PFSK-1 (cell line): ENCODE data around the gene RAD51B.

ENCODE experiments used
- FOXP2 ChIP-seq: optimal IDR thresholded peaks from 2 replicates; pipeline ENCODE3; 2011; ENCODE audit warnings: borderline replicate concordance, control low read depth, inconsistent platforms; ENCODE audit not compliant: insufficient read depth; ENCODE audit errors: extremely low read length, extremely low read depth
- POLR2AphosphoS5 ChIP-seq: IDR thresholded peaks from 2 replicates; pipeline ENCODE4 v1.6.1; 2012; ENCODE audit warnings: low read depth, mild to moderate bottlenecking, control low read depth, low read length, moderate library complexity
- SIN3A ChIP-seq: IDR thresholded peaks from 2 replicates; pipeline ENCODE4 v1.6.1; 2012; ENCODE audit warnings: mild to moderate bottlenecking, low read length, moderate library complexity, borderline replicate concordance; ENCODE audit not compliant: insufficient read depth
- TAF1 ChIP-seq: IDR thresholded peaks from 2 replicates; pipeline ENCODE4 v1.6.1; 2012; ENCODE audit warnings: low read length, control low read depth, borderline replicate concordance; ENCODE audit not compliant: insufficient read depth
- TF ChIP-seq, protein P1 (sequence below), 2 experiments: IDR thresholded peaks; 2 replicates each; pipeline versions ENCODE4 v1.6.1 to v1.8.0; 2011 to 2012; ENCODE audit warnings: low read depth in 2 of 2, low read length in 2 of 2, control low read depth in 1 of 2, inconsistent platforms in 1 of 2, mild to moderate bottlenecking in 1 of 2, moderate library complexity in 1 of 2; ENCODE audit not compliant: insufficient read depth in 1 of 2

Gene RAD51B

GRCh38 chr14:67911562-67911961, 92.0 kb downstream of the RAD51B start:
- no peak for TF ChIP-seq SIN3A
- TF ChIP-seq FOXP2, result no peak
- TF ChIP-seq TAF1, result no peak
- TF ChIP-seq, protein P1, sequence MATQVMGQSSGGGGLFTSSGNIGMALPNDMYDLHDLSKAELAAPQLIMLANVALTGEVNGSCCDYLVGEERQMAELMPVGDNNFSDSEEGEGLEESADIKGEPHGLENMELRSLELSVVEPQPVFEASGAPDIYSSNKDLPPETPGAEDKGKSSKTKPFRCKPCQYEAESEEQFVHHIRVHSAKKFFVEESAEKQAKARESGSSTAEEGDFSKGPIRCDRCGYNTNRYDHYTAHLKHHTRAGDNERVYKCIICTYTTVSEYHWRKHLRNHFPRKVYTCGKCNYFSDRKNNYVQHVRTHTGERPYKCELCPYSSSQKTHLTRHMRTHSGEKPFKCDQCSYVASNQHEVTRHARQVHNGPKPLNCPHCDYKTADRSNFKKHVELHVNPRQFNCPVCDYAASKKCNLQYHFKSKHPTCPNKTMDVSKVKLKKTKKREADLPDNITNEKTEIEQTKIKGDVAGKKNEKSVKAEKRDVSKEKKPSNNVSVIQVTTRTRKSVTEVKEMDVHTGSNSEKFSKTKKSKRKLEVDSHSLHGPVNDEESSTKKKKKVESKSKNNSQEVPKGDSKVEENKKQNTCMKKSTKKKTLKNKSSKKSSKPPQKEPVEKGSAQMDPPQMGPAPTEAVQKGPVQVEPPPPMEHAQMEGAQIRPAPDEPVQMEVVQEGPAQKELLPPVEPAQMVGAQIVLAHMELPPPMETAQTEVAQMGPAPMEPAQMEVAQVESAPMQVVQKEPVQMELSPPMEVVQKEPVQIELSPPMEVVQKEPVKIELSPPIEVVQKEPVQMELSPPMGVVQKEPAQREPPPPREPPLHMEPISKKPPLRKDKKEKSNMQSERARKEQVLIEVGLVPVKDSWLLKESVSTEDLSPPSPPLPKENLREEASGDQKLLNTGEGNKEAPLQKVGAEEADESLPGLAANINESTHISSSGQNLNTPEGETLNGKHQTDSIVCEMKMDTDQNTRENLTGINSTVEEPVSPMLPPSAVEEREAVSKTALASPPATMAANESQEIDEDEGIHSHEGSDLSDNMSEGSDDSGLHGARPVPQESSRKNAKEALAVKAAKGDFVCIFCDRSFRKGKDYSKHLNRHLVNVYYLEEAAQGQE (IDR thresholded peaks at IDR 0.05; ENCODE audit: insufficient read depth in 1 of 2, low read depth in 2 of 2, low read length in 2 of 2), result no peak

DNA sequence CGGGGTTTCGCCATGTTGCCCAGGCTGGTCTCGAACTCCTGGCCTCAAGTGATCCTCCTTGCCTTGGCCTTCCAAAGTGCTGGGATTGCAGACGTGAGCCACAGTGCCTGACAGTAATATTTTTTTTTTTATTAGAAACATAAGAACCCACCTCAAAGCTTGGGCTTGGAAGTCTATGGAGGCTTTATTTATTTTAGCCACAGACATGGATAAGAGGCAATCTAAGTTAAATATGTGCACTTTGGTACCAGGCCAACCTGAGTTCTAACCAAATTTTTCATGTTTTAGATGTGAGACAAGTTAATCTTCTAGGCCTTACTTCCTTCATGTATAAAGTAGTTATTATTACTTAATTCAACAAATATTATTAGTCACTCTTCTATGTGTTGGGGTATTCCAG, 96.9 kb downstream of the RAD51B start:
- TF ChIP-seq SIN3A, result no peak
- TF ChIP-seq TAF1, result no peak
- TF ChIP-seq FOXP2, result no peak
- no peak for TF ChIP-seq POLR2AphosphoS5
- TF ChIP-seq, protein P1 (IDR thresholded peaks at IDR 0.05; ENCODE audit: insufficient read depth in 1 of 2, low read depth in 2 of 2, low read length in 2 of 2), result no peak

GRCh38 chr14:67917006-67917405, 97.4 kb downstream of the RAD51B start:
- TF ChIP-seq SIN3A (no peak), TAF1 (no peak), FOXP2 (no peak), POLR2AphosphoS5 (no peak)
- TF ChIP-seq, protein P1 (IDR thresholded peaks at IDR 0.05; ENCODE audit: insufficient read depth in 1 of 2, low read depth in 2 of 2, low read length in 2 of 2), result no peak

DNA sequence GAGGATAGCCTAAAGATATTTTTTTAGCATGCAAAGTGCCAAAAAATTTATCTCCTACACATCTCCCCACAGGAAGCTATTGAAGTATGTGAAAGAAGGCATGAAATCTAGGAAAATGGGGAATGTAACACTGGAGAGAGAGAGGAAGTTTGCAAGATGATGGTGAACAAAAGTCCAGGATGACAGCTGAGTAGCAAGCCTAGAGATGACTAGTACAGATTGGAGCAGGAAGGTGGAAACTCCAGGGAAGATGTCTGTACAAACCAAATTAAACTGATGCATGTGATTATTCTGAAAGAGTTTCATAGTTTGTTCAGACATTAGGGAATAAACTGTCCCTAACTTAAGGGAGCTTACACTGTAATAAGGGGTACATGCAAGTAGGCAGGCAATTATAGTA, 99.3 kb downstream of the RAD51B start:
- TF ChIP-seq, protein P1 (IDR thresholded peaks at IDR 0.05; ENCODE audit: insufficient read depth in 1 of 2, low read depth in 2 of 2, low read length in 2 of 2), result no peak
- no peak for TF ChIP-seq POLR2AphosphoS5

- TF ChIP-seq SIN3A (no peak), FOXP2 (no peak), POLR2AphosphoS5 (no peak), TAF1 (no peak)
- TF ChIP-seq, protein P1 (IDR thresholded peaks at IDR 0.05; ENCODE audit: insufficient read depth in 1 of 2, low read depth in 2 of 2, low read length in 2 of 2), result no peak
Measured at GRCh38 chr14:67919259-67920032, 99.9 kb downstream of the RAD51B start.
